K562 (cell line): ENCODE data around the gene GON4L. TPM values are rescaled to one million over a fixed set of nuclear protein-coding genes. Genes with fewer than 3 reads are reported as not detected.
"Not testable (repeated sequence)": the region's sequence is repeated elsewhere in the genome, so short reads cannot be mapped to it uniquely, and the experiment has no call there.

ENCODE experiments used
- CREB1 ChIP-seq, 2 experiments: sonication (generic) in 1 of 2; formaldehyde crosslinking in 1 of 2; IDR thresholded peaks; 2 replicates each; pipeline versions ENCODE4 v1.6.1 to v1.8.0; 2012 to 2022; ENCODE audit warnings: inconsistent platforms in 1 of 2, mild to moderate bottlenecking in 1 of 2, missing genetic modification reagents in 1 of 2, moderate library complexity in 1 of 2
- HDAC2 ChIP-seq: fragments of 450-650 bp; IDR thresholded peaks from 2 replicates; pipeline ENCODE4 v1.6.1; 2016; ENCODE audit warnings: mild to moderate bottlenecking
- NR2C2 ChIP-seq, 2 experiments: fragments of 200-800 bp in 1 of 2; sonication (Bioruptor generic) in 1 of 2; sonication (generic) in 1 of 2; formaldehyde crosslinking in 1 of 2; IDR thresholded peaks; 2 replicates each; pipeline versions ENCODE4 v1.6.1 to v1.8.0; 2016 to 2022; ENCODE audit warnings: mild to moderate bottlenecking in 1 of 2, missing compliant biosample characterization in 1 of 2, missing genetic modification characterization in 1 of 2, missing genetic modification reagents in 1 of 2
- RCOR1 ChIP-seq, 2 experiments: IDR thresholded peaks; 2 replicates each; pipeline ENCODE4 v1.6.1; 2012; ENCODE audit warnings: low read depth in 2 of 2, low read length in 2 of 2, borderline replicate concordance in 1 of 2, improper control_type of control experiment in 1 of 2
- TFAP4 ChIP-seq: sonication (generic); formaldehyde crosslinking; IDR thresholded peaks from 2 replicates; pipeline ENCODE4 v1.8.0; 2022; ENCODE audit warnings: missing genetic modification reagents, mild to moderate bottlenecking, moderate library complexity, borderline replicate concordance
- ZBTB2 ChIP-seq: fragments of 450-650 bp; IDR thresholded peaks from 2 replicates; pipeline ENCODE4 v1.6.1; 2016; ENCODE audit warnings: antibody characterized with exemption
- ZBTB40 ChIP-seq, 2 experiments: fragments of 450-650 bp in 1 of 2; sonication (generic) in 1 of 2; formaldehyde crosslinking in 1 of 2; IDR thresholded peaks; 2 replicates each; pipeline versions ENCODE4 v1.7.1 to v1.9.0; 2016 to 2022; ENCODE audit warnings: inconsistent platforms in 1 of 2, mild to moderate bottlenecking in 1 of 2, missing genetic modification reagents in 1 of 2
- ZNF24 ChIP-seq: fragments of 450-650 bp; IDR thresholded peaks from 2 replicates; pipeline ENCODE4 v1.6.1; 2016
- ZNF639 ChIP-seq, 2 experiments: fragments of 200-800 bp in 1 of 2; sonication (Bioruptor generic) in 1 of 2; sonication (generic) in 1 of 2; formaldehyde crosslinking in 1 of 2; IDR thresholded peaks in 1 of 2; conservative IDR thresholded peaks in 1 of 2; 2 replicates each; pipeline versions ENCODE4 v1.5.0 to v1.6.1; 2016 to 2020; ENCODE audit warnings: missing compliant biosample characterization in 1 of 2, missing genetic modification characterization in 1 of 2, missing genetic modification reagents in 1 of 2
- polyA plus RNA-seq, 8 experiments: library from polyadenylated mRNA; depleted of rRNA in 4 of 8; stranded (reverse) in 5 of 8; unstranded in 3 of 8; fragments of >200 nt; fragmentation: Nextera tagmentation in 2 of 8; fragmentation: Illumina TruSeq in 1 of 8; extraction: Ambion mirVana in 2 of 8; extraction: Trizol in 1 of 8; gene quantifications; 2 replicates each; pipeline versions ENCODE4 v1.2.1 to v1.2.3, GENCODE V29; 2011 to 2014; ENCODE audit warnings: inconsistent platforms in 1 of 8, missing spikeins in 1 of 8
- total RNA-seq, 7 experiments: library from RNA; depleted of rRNA in 6 of 7; stranded (reverse); fragments of >200 nt in 6 of 7; fragmentation: Illumina TruSeq in 2 of 7; extraction: Trizol in 2 of 7; gene quantifications; 2 replicates each; pipeline versions ENCODE4 v1.2.1 to v1.2.3, GENCODE V29; 2011 to 2021; ENCODE audit warnings: low replicate concordance in 1 of 7

Gene GON4L
- total and polyA plus RNA-seq, 9 of the 15 experiments (the other 6 are each of a cell fraction or from before 2014, with no cell fraction given): 20.2 to 47.4 (median 33.6) TPM

- TF ChIP-seq ZBTB2: peak; percentile 40; the same call in 1 of the 2 replicates
- peak in 1 of 2 experiments; percentile 51; a peak in 1 of 4 replicates for TF ChIP-seq RCOR1 (IDR thresholded peaks at IDR 0.05; ENCODE audit: borderline replicate concordance in 1 of 2, low read depth in 2 of 2, low read length in 2 of 2)
- TF ChIP-seq TFAP4 (CRISPR knock-in tag): peak; percentile 80
- 0 out of 2 replicates have a peak, but pooled peaks have one; percentile 29 for TF ChIP-seq NR2C2 (CRISPR knock-in tag; IDR thresholded peaks at IDR 0.05)
- not testable (repeated sequence) for TF ChIP-seq NR2C2 (tag; IDR thresholded peaks at IDR 0.05); ZBTB40 (CRISPR knock-in tag; IDR thresholded peaks at IDR 0.05); CREB1 (IDR thresholded peaks at IDR 0.05)
- TF ChIP-seq ZBTB40 (IDR thresholded peaks at IDR 0.05): peak; percentile 72; the same call in 1 of the 2 replicates
- peak; percentile 33; the same call in 1 of the 2 replicates for TF ChIP-seq HDAC2
- TF ChIP-seq CREB1 (CRISPR knock-in tag; IDR thresholded peaks at IDR 0.05): peak; percentile 44; the same call in 1 of the 2 replicates
- peak; percentile 93 for TF ChIP-seq ZNF24
- peak in 1 of 2 experiments; percentile 93; a peak in 2 of 4 replicates for TF ChIP-seq ZNF639 (CRISPR knock-in tag; conservative IDR thresholded peaks at IDR 0.05 in 1 of 2, IDR thresholded peaks at IDR 0.05 in 1 of 2)
Measured at GRCh38 chr1:155745284-155746228, 111.5 kb downstream of the GON4L start (continued).
